CD4-positive, alpha-beta T cell treated with Interferon gamma for 1 hour (primary cell): Measurements from ENCODE around the gene MEIOSIN.
"Not testable (repeated sequence)": the region's sequence is repeated elsewhere in the genome, so short reads cannot be mapped to it uniquely, and the experiment has no call there.

ENCODE experiments used
- DNase-seq: peaks from one replicate; pipeline ENCODE4 v3.0.0-alpha.2; 2020

MEIOSIN gene

GRCh38 chr19:45733160-45733810 lies at the start of gene MEIOSIN:
Gene MEIOSIN, plus strand, starts transcription at chr19:45733439. Its CDS starts 1,938 bp downstream, at chr19:45735377.
- DNase-seq, result no peak

- not testable (repeated sequence) for DNase-seq
Observed at GRCh38 chr19:45685045-45685444, 48.2 kb upstream of the MEIOSIN start.

GRCh38 chr19:45687599-45687998 lies 45.6 kb upstream of the MEIOSIN start:
- no peak for DNase-seq

- peak; percentile 91 for DNase-seq
Observed at GRCh38 chr19:45691516-45692186, 41.6 kb upstream of the MEIOSIN start, which contains the start of gene SNRPD2. Gene SNRPD2, minus strand, starts transcription at chr19:45691953. Its CDS starts 65 bp downstream, at chr19:45691888.

GRCh38 chr19:45692187-45693105 lies 40.8 kb upstream of the MEIOSIN start, which contains the start of gene QPCTL:
Gene QPCTL, plus strand, starts transcription at chr19:45692666. Its CDS starts 38 bp downstream, at chr19:45692704.
- DNase-seq, result peak; percentile 98

GRCh38 chr19:45693106-45693788 lies 40.0 kb upstream of the MEIOSIN start:
- DNase-seq, result peak; percentile 64

- DNase-seq, result no peak
Observed at GRCh38 chr19:45701676-45702075, 31.6 kb upstream of the MEIOSIN start.

GRCh38 chr19:45705115-45705514 lies 28.1 kb upstream of the MEIOSIN start:
- no peak for DNase-seq

GRCh38 chr19:45705710-45706415 lies 27.4 kb upstream of the MEIOSIN start:
- DNase-seq, result no peak

GRCh38 chr19:45710356-45711130 lies 22.7 kb upstream of the MEIOSIN start:
- no peak for DNase-seq

- DNase-seq, result no peak
Observed at GRCh38 chr19:45711851-45712698, 21.2 kb upstream of the MEIOSIN start.

GRCh38 chr19:45712699-45713067 lies 20.6 kb upstream of the MEIOSIN start:
- no peak for DNase-seq

GRCh38 chr19:45713141-45713540 lies 20.1 kb upstream of the MEIOSIN start:
- no peak for DNase-seq

GRCh38 chr19:45715139-45715538 lies 18.1 kb upstream of the MEIOSIN start:
- DNase-seq, result no peak

GRCh38 chr19:45716359-45717130 lies 16.7 kb upstream of the MEIOSIN start:
- DNase-seq, result peak; percentile 5

GRCh38 chr19:45717131-45717982 lies 15.9 kb upstream of the MEIOSIN start:
- peak; percentile 99 for DNase-seq

- no peak for DNase-seq
Observed at GRCh38 chr19:45717983-45718650, 15.1 kb upstream of the MEIOSIN start.

- not testable (repeated sequence) for DNase-seq
Observed at GRCh38 chr19:45720065-45720464, 13.2 kb upstream of the MEIOSIN start.
